Measurements from ENCODE around the gene L1CAM.

DNA sequence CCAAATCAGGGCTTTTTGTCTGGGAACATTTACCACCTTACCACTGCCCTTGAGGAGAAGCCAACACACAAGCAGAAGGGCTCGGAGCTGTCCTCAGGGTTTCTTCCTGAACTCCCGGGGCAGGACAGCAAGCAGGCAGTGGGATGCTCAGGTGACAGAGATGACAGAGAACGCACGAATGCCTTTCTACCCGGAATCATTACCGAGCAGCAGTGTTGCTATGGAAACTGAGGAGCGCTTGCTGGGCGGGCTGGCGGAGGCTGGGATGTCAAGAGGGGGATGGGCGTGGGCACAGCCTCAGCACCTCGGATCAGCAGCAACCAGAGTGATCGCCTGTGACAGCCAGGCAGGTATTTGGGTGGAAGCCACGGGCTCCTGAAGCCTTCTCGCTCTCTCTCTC is 73.8 kb downstream of the L1CAM start:
- TF ChIP-seq, protein P1, sequence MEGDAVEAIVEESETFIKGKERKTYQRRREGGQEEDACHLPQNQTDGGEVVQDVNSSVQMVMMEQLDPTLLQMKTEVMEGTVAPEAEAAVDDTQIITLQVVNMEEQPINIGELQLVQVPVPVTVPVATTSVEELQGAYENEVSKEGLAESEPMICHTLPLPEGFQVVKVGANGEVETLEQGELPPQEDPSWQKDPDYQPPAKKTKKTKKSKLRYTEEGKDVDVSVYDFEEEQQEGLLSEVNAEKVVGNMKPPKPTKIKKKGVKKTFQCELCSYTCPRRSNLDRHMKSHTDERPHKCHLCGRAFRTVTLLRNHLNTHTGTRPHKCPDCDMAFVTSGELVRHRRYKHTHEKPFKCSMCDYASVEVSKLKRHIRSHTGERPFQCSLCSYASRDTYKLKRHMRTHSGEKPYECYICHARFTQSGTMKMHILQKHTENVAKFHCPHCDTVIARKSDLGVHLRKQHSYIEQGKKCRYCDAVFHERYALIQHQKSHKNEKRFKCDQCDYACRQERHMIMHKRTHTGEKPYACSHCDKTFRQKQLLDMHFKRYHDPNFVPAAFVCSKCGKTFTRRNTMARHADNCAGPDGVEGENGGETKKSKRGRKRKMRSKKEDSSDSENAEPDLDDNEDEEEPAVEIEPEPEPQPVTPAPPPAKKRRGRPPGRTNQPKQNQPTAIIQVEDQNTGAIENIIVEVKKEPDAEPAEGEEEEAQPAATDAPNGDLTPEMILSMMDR (IDR thresholded peaks at IDR 0.05) = no peak
- TF ChIP-seq EZH2 (IDR thresholded peaks at IDR 0.05; ENCODE audit: borderline replicate concordance, insufficient read depth, low read depth, low read length, poor library complexity, severe bottlenecking) = no peak
